Bronchial epithelial cell (primary cell): ENCODE measurements around the gene RHOD. TPM values are rescaled to one million over a fixed set of nuclear protein-coding genes. Genes with fewer than 3 reads are reported as not detected.

ENCODE experiments used
- DNase-seq: peaks from one replicate; pipeline ENCODE4 v3.0.0-alpha.2; 2010; ENCODE audit warnings: low read depth
- FAIRE-seq: peaks from 2 replicates; lab custom pipeline; 2011; peaks lifted over from hg19 to GRCh38; lab: Jason Lieb, UNC
- H3K27me3 ChIP-seq: 2 replicates; pipeline ENCODE4 v1.5.1; 2011; ENCODE audit warnings: low read length; ENCODE audit not compliant: control insufficient read depth, insufficient read depth
- H3K36me3 ChIP-seq: 2 replicates; pipeline ENCODE4 v1.5.1; 2011; ENCODE audit warnings: low read length; ENCODE audit not compliant: control insufficient read depth, insufficient read depth
- H3K4me3 ChIP-seq: 2 replicates; pipeline ENCODE4 v1.5.1; 2011; ENCODE audit warnings: mild to moderate bottlenecking, low read depth, low read length, control low read depth
- total RNA-seq: library from RNA; depleted of rRNA; stranded (reverse); fragments of >200 nt; gene quantifications from 2 replicates; pipeline ENCODE4 v1.2.1, GENCODE V29; 2014
- TF ChIP-seq, protein P1 (sequence below): IDR thresholded peaks from 2 replicates; pipeline ENCODE4 v1.5.1; 2011; ENCODE audit warnings: mild to moderate bottlenecking, moderate library complexity, low read length, control low read depth, inconsistent platforms; ENCODE audit not compliant: insufficient read depth, severe bottlenecking

Gene RHOD
- total RNA-seq, 1 donor from 2014 or later: 222 TPM

DNA sequence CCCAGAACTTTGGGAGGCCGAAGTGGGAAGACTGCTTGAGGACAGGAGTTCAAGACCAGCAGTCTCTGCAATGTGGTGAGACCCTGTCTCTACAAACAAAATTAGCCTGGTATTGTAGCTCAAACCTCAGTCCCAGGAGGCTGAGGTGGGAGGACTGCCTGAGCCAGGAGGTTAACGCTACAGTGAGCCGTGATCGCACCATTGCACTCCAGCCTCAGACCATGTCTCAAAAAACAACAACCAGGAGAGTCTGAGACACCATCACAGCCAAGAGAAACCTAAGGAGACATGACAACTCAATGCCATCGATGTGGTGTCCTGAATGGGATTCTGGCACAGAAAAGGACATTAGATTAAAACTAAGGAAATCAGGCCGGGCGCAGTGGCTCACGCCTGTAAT lies 34.1 kb downstream of the RHOD start:
- FAIRE-seq: no peak
- TF ChIP-seq, protein P1, sequence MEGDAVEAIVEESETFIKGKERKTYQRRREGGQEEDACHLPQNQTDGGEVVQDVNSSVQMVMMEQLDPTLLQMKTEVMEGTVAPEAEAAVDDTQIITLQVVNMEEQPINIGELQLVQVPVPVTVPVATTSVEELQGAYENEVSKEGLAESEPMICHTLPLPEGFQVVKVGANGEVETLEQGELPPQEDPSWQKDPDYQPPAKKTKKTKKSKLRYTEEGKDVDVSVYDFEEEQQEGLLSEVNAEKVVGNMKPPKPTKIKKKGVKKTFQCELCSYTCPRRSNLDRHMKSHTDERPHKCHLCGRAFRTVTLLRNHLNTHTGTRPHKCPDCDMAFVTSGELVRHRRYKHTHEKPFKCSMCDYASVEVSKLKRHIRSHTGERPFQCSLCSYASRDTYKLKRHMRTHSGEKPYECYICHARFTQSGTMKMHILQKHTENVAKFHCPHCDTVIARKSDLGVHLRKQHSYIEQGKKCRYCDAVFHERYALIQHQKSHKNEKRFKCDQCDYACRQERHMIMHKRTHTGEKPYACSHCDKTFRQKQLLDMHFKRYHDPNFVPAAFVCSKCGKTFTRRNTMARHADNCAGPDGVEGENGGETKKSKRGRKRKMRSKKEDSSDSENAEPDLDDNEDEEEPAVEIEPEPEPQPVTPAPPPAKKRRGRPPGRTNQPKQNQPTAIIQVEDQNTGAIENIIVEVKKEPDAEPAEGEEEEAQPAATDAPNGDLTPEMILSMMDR: no peak
- no peak for DNase-seq

DNA sequence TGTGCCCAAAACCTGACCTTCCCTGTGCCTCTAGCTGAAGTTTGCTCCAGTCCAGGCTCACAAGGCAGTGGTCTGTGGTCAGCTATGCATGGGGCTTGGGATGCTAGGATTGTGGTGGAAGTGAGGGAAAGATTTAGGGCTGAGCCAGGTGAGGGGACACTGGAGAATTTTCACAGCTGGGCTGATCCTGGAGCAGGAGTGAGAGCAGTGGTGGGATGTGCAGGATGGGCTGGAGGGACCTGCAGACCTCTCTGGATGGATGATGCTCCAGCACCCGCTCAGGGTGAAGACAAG lies 38.5 kb downstream of the RHOD start:
- DNase-seq (no peak), FAIRE-seq (no peak)
- H3K4me3 ChIP-seq: no peak overlapping the region
- no peaks in the 10 kb centered on the region for H3K36me3 ChIP-seq
- TF ChIP-seq, protein P1: no peak
- H3K27me3 ChIP-seq: no peaks in the 10 kb centered on the region

More for the DNA sequence above, 34.1 kb downstream of the RHOD start:
- Histone ChIP-seq H3K27me3 (no peaks in the 10 kb centered on the region), H3K4me3 (no peak overlapping the region), H3K36me3 (no peaks in the 10 kb centered on the region)

DNA sequence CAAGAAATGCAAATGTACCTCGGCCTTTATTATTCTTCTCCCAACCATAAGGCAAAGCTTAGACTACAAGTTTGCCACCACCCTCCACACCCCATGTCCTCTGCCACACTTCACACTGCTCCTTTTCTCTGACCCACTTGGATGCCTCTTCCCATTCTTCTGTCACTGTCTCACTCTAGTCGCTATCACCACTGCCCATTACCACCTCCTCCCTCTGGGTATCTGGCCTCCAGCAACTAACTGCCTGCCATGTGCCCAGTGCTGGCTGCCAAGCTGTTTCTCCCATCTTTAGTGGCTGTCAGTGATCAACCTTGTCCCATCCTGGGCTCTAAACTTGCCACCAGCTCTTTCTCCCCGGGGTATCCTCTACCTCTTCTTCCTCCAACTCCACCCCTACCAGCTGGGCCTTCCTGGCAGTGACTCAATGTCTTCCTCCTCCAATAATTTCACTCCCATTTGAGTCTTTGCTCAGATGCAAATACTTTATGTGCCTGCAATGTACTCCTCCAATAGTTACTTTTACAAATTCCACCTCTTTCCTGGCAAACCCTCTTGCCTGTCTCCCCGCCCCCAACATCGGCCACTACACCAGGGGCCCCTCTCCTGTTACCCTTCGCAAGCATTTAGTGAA lies 42.3 kb downstream of the RHOD start:
- Histone ChIP-seq H3K4me3 (no peak overlapping the region), H3K36me3 (no peaks in the 10 kb centered on the region), H3K27me3 (no peaks in the 10 kb centered on the region)
- TF ChIP-seq, protein P1: no peak
- DNase-seq: no peak
- no peak for FAIRE-seq

DNA sequence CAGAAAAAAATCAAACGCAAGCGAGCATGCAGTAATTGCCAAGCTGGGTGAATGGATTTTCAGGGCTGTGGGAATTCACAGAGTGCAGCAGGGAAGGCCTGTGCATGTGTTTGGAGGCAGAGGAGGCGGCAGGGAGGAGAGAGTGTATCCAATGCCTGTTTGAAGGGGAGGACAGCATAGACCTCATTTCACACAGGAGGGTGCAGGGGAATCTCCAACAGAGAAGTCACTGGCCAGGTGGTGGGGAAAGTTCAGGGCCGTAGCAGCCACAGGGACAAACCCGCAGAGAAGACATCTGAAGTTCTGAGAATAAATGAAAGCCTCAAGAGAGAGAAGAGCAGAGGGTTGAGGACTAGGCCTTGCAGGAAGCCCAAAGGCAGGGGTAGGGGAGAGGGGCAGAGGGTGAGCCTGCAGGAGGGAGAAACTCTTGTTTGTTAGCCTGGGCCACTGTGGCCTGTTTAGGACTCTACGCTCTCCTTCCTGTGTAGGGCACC lies 43.2 kb downstream of the RHOD start:
- Histone ChIP-seq H3K4me3 (no peak overlapping the region), H3K36me3 (no peaks in the 10 kb centered on the region), H3K27me3 (no peaks in the 10 kb centered on the region)
- DNase-seq (no peak), FAIRE-seq (peak; percentile 13)
- TF ChIP-seq, protein P1: no peak

DNA sequence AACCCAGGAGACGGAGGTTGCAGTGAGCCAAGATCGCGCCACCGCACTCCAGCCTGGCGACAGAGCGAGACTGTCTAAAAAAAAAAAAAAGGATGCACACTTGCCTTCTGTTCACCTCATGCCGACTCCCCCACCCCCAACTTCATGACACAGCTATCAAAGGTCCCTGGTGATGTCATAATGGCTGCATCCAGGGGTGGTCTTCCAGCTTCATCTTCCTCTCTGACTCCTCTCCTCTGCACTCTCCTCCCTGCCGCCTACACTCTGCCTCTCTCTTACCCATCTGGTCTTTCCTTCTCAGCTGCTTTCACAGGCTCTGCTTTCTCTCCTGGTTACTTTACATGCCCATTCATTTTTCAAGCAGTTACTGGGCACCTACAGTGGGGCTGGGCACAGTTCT lies 46.0 kb downstream of the RHOD start:
- TF ChIP-seq, protein P1: no peak
- H3K27me3 ChIP-seq: no peaks in the 10 kb centered on the region
- H3K4me3 ChIP-seq: no peak overlapping the region
- H3K36me3 ChIP-seq: no peaks in the 10 kb centered on the region
- FAIRE-seq: no peak
- DNase-seq: no peak

DNA sequence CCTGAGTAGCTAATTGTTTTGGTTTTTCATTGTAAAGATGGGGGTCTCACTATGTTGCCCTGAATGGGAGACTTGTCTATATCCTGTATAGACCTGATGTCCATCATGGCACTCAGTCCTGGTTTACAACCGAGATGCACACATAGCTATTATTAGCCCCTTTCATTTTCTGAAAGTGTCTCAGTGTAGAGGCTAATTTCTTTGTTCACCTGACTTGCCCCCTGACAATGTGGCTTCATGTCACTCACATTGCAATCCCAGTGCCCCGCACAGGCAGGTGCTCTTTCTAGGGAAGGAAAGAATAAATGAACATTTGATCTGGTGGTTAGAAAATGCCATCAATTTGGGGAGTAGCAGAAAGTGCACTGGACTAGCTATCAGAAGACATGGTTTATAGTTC lies 49.3 kb downstream of the RHOD start:
- Histone ChIP-seq H3K36me3 (no peaks in the 10 kb centered on the region), H3K27me3 (no peaks in the 10 kb centered on the region), H3K4me3 (no peak overlapping the region)
- TF ChIP-seq, protein P1: no peak
- no peak for DNase-seq
- FAIRE-seq: no peak
